GM12874 (cell line): ENCODE data around the gene ADARB2.

Source experiments
- CTCF ChIP-seq: IDR thresholded peaks from 2 replicates; pipeline ENCODE4 v1.5.1; 2011; ENCODE audit warnings: low read depth, mild to moderate bottlenecking, control low read depth, low read length, moderate library complexity; ENCODE audit not compliant: insufficient read depth

Gene ADARB2

GRCh38 chr10:1474376-1475097, 262.8 kb downstream of the ADARB2 start:
- no peak for TF ChIP-seq CTCF

DNA sequence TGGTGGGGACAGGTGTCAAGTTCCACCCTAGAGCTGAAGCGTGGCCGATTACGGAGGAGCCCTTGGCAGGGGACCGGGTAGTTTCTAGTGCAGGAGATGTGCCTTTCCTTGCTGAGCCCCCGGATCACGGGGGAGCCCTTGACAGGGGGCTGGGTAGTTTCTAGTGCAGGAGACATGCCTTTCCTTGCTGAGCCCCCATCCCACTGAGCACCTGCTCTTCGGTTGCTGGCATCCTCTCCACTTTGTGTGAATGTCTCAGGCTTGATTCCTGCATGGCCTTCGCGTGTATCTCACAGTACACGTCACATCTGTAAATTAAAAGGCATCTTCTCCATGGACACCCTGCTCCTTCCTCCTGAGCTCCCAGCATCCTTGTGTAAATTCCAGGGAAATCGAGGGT, 263.5 kb downstream of the ADARB2 start:
- no peak for TF ChIP-seq CTCF

- no peak for TF ChIP-seq CTCF
Measured at GRCh38 chr10:1472178-1472958, 265.0 kb downstream of the ADARB2 start.

DNA sequence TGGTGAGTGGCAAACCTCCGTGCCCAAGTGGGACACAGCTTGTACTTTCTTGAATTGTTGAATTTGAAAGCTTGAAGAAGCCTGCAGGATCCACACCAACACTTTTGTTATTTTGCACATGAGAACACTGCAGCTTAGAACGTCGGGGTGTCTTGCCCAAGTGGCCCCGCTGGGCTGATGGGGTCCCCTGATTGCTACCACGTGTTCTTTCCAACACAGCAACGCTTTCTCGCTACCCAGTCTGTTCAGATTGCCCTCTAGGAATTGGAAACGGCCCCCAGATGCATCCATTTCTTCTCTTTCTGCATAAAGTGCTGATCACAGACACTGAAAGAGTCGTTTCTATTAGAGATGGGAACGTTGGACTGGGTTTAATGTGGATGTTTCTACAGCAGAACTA, 268.5 kb downstream of the ADARB2 start:
- no peak for TF ChIP-seq CTCF

DNA sequence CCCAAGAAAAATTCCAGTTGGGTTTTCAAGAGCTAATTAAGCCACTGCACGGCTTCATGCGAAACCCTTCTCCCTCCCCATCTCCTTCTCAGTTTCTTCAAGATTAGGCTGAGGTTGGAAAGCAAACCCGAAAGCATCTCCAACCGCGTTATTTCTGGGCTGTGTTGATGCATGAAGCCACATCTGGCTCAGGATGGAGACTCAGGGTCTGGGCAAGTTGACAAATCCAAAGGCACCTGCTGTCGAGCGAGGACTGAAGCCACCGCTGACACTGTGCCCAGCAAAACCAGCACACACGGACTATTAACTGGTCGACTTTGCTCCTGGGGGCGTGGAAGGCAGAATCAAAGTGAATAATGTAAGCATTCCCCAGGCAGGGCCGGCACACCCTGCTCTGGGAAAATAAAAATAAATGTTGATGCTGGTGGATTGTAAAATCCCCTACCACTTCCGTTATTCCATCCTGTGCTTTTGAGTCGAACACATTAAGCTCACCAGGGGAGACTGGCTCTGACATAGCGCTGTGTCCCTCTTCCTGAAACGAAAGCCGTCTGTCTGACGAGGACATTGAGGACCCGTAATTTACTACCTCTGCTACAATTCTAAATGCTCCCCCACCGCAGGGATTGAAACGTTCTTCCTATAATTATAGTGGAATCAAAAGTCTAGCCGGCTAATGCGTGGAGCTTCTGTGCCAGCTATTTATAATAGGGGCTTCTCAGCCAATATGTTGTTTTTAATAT, 269.8 kb downstream of the ADARB2 start:
- no peak for TF ChIP-seq CTCF

- TF ChIP-seq CTCF = no peak
Measured at GRCh38 chr10:1465993-1466764, 271.1 kb downstream of the ADARB2 start.
